Retinal pigment epithelial cell (primary cell): ENCODE measurements around the gene FCN2.

Source experiments
- DNase-seq: peaks from one replicate; pipeline ENCODE4 v3.0.0-alpha.2; 2010; ENCODE audit warnings: low read depth
- H3K4me3 ChIP-seq: 2 replicates; pipeline ENCODE4 v1.5.1; 2011; ENCODE audit warnings: mild to moderate bottlenecking, low read length, control low read depth, moderate library complexity
- TF ChIP-seq, protein P1 (sequence below): conservative IDR thresholded peaks from 2 replicates; pipeline ENCODE4 v1.5.1; 2011; ENCODE audit warnings: low read depth, low read length, control low read depth, inconsistent platforms

FCN2 gene

DNA sequence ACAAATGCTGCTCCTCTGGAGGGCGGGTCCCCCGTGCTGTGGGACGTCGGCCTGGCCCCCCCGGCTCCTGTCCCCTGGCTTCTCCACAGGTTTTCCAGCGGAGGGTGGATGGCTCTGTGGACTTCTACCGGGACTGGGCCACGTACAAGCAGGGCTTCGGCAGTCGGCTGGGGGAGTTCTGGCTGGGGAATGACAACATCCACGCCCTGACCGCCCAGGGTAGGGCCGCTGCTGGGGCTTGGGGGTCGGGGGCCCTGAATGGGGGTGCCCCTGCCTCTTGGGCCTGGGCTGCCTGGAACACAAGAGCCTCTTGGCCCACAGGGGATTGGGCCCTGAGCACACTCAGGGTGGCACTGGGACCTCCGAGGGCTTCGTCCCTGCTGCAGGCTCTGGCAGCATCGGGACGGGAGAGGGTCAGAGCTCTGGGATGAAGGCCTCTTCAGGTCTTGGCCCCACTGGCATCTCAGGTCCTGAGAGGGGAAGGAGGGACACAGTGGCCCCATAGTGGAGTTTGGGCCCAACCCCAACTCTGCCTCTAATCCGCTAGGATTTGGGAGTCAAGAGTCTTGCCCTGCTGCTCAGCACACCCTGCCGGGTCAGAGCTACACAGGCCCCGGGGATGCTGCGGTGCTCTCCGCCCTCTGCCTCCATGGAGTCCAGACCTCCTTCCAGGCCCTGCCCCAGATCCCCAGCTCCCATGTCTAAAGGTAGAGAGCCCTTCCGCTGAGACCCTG is 5.2 kb downstream of the FCN2 start:
- DNase-seq, result no peak
- H3K4me3 ChIP-seq, result no peak overlapping the region
- TF ChIP-seq, protein P1, sequence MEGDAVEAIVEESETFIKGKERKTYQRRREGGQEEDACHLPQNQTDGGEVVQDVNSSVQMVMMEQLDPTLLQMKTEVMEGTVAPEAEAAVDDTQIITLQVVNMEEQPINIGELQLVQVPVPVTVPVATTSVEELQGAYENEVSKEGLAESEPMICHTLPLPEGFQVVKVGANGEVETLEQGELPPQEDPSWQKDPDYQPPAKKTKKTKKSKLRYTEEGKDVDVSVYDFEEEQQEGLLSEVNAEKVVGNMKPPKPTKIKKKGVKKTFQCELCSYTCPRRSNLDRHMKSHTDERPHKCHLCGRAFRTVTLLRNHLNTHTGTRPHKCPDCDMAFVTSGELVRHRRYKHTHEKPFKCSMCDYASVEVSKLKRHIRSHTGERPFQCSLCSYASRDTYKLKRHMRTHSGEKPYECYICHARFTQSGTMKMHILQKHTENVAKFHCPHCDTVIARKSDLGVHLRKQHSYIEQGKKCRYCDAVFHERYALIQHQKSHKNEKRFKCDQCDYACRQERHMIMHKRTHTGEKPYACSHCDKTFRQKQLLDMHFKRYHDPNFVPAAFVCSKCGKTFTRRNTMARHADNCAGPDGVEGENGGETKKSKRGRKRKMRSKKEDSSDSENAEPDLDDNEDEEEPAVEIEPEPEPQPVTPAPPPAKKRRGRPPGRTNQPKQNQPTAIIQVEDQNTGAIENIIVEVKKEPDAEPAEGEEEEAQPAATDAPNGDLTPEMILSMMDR, result no peak

DNA sequence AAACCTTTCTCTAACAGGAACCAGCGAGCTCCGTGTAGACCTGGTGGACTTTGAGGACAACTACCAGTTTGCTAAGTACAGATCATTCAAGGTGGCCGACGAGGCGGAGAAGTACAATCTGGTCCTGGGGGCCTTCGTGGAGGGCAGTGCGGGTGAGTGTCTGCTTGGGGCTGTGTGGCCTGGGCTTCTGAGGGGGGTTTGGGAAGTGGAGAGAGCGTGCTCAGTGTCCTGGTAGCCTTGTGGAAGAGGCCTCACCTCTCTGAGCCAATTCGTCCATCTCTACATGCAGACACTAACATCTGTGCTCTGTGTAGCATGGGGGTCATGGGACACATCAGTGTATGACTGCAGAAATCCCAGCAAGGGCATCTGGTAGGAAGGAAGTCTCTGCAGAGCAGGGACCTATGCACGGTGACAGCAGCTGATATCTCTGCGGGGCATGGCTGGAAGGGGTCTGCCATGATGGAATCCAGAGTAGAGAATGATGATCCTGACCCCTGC is 5.9 kb downstream of the FCN2 start:
- TF ChIP-seq, protein P1, result no peak
- H3K4me3 ChIP-seq, result no peak overlapping the region
- no peak for DNase-seq

DNA sequence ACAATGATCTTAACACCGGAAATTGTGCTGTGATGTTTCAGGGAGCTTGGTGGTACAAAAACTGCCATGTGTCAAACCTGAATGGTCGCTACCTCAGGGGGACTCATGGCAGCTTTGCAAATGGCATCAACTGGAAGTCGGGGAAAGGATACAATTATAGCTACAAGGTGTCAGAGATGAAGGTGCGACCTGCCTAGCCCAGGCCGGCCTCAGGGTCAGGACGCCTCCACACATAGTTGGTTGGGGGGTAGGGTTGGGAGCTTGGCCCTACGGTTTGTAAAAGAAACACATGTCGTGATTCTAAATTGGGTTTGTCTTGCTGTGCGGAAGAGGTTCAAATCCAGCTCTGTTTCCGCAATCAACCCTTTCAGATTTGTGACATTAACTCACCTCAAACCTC is 6.6 kb downstream of the FCN2 start:
- TF ChIP-seq, protein P1, result no peak
- no peak overlapping the region for H3K4me3 ChIP-seq
- no peak for DNase-seq

DNA sequence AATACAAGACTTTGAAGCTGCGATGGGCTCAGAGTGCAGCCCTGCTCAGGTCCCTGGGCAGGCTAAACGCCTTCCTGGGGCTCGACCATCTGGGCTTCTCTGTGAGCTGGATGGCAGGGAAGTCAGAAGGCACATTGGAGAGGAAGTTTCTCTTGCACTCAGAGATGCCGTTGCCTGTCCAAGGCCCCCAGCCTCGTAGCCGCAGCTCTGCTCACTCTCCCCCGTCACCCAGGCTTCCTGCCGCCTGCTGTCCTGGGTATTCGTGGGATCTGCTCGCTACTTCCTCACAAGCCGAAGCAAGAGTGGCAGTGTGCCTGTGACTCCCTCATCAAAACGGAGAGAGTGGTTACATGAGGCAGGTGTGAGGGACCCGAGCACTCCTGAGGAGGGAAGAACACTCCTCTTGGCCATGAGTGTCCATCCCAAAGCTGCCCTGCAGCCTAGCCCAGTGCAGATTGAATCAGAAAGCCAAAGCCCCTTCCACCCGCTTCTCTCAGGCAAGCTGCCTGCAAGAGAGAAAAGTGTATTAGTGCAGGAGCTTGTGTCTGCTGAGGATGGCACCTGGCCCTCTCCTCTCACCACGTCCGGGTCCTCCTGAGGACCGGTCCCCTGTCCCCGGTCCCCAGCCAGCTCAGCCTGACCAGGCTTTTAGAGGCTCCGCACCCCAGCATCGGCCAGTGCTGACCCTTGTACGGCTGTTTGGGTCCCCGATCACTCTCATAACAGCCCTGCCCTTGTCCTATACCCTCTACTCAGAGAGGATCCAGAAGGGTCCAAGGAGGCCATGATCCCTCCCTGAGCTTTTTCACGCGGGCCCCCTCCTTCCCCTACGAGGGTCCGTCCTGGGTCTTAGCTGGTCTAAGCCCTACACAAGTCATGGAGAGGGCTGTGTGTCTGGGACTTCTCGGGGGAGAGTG is 7.3 kb downstream of the FCN2 start:
- DNase-seq, result no peak
- no peak overlapping the region for H3K4me3 ChIP-seq
- TF ChIP-seq, protein P1, result no peak

DNA sequence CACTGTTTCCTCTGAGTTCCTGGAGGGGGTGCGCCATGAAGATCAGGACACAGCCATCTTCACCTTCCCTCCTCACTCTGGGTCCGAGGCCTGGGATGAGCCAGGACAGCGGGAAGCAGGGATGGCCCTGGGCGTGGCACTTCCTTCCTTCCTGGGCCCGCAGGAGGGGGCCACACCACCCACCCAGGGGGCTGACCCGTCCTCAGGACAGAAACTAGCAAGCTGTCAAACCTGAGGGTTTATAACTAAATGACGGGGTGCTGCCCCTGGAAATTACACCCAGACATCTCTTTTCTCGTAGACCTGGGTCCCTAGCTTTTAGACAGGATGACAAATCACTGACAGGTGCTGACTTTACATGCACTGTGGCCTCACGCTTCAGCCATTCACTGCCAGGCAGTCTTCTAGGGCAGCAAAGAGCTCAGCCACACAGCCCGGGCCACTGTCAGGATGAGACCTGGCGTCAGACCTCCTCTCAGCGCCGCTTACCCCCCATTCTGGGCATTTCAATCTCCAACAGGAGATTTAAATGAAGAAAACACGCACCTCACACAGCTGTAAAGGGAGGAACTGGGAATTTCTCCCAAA is 8.1 kb downstream of the FCN2 start:
- TF ChIP-seq, protein P1, result no peak
- no peak overlapping the region for H3K4me3 ChIP-seq
- DNase-seq, result no peak

DNA sequence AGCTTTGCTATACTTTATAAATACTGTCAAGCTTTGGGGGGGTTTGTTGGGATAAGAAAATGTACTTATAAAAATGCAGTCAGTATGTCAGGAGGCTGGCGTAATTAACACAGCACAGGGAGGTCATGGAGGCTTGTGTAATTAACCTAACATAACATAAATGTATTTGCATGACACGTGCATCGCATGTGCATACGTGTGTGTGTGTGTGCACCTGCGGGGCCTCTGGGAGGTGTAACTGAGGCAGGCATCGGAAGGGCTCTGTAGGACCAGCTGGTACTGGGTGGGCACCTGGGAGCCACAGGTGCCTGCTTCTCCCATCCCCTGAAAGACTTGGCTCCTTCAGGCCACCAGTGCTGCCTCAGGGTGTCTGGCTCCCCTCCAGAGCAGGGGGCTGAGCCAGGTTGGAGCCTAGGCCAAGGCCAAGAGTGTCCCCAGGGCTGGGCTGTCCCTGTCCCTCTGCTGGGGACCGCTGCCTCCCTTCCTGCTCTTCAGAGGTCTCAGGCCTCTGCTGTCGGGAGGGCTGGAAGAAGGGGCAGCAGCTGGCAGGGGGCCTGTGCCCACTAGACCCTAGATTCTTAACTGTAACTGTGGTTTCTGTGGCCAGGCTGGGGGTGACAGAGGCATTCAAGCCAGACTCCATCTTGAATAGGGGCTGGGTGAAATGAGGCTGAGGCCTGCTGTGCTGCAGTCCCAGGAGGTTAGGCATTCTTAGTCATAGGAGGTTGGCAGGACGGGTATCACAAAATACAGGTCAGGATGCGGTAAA is 9.0 kb downstream of the FCN2 start:
- TF ChIP-seq, protein P1, result no peak
- H3K4me3 ChIP-seq, result no peak overlapping the region
- no peak for DNase-seq
